GM10248 (cell line): Measurements from ENCODE around the gene LUZP2.

Experiments used
- CTCF ChIA-PET: fragments of 300-600 bp; sonication (Branson Sonifier 250); formaldehyde crosslinking; extraction: SDS; loops from one replicate; lab custom pipeline; 2021; ENCODE audit warnings: antibody characterized with exemption; lab: Yijun Ruan, JAX
- POLR2A ChIA-PET: fragments of 350-650 bp; sonication (Branson Sonifier 250); formaldehyde crosslinking; extraction: SDS; loops from one replicate; lab custom pipeline; 2020; ENCODE audit warnings: antibody characterized with exemption; lab: Yijun Ruan, JAX
- DNase-seq: peaks from one replicate; pipeline ENCODE4 v3.0.0; 2012; ENCODE audit errors: extremely low spot score
- CTCF ChIP-seq: IDR thresholded peaks from 2 replicates; pipeline ENCODE4 v1.5.1; 2012; ENCODE audit warnings: mild to moderate bottlenecking, low read depth; ENCODE audit errors: extremely low read depth, missing control alignments, control extremely low read depth

LUZP2 gene

GRCh38 chr11:25094085-25094802, 597.4 kb downstream of the LUZP2 start:
- no peak for DNase-seq
- ChIA-PET CTCF (interaction anchor here (1.3 kb wide), 1 partner anchor 15 kb away, joined by 3 read pairs; no protein-coding TSS in a partner anchor), POLR2A (no interaction called here)
- TF ChIP-seq CTCF: no peak

GRCh38 chr11:25119416-25119815, 622.6 kb downstream of the LUZP2 start:
- DNase-seq: no peak
- CTCF ChIA-PET: no interaction called here
- TF ChIP-seq CTCF: no peak
- POLR2A ChIA-PET: no interaction called here
